ENCODE measurements around the gene GKN2. TPM values are rescaled to one million over a fixed set of nuclear protein-coding genes. Genes with fewer than 3 reads are reported as not detected.

The GKN2 gene
- total RNA-seq, 1 experiment from 2014 or later, result not detected

DNA sequence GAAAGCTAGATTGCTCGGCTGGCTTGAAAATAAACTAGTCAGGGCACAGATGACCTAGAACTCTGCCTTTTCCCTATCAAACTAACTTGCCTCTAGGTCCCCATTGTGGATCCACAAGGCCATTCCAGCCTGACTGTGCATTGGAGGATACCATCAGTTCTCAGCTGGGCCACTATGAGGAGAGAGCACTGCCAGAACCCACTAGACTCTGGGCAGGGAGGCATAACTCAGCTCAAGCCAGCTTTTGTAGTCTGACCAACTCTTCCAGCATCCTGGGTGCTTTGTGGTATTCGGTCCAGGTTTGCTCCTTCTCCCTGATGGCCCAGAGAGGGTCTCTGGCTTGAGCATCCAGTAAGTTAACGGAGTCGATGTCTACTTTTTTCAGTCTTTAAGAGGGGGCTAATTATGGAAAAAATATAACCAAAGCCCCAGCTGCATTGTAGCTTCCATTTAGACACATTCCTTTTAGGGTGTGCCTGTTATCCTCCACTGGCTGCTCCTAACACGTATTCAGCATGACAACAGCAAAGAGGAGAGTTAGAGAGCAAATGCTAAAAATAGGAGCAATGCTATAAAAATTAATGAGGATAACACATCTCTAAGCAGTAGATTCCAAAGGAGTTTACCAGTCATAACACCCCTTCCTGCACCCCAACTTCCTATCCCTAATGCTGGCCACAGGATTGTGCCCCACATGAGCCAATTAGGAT lies 15.2 kb downstream of the GKN2 start:
- Mint-ChIP-seq H3K36me3 (no peaks in the 10 kb centered on the region), H3K9me3 (peaks cover 15% of the 10 kb centered on the region), H3K4me1 (no peaks in the 10 kb centered on the region), H3K27ac (no peak overlapping the region), H3K4me3 (no peak overlapping the region), H3K27me3 (ENCODE audit: low read depth) (peaks cover 9% of the 10 kb centered on the region; the same call in 1 of the 2 replicates)
- no peak for TF ChIP-seq E2F4 (CRISPR knock-in tag; IDR thresholded peaks at IDR 0.05; ENCODE audit: borderline replicate concordance, low read depth)
- TF ChIP-seq GRHL2 (CRISPR knock-in tag; IDR thresholded peaks at IDR 0.05; ENCODE audit: insufficient replicate concordance, severe bottlenecking), result no peak
- TF ChIP-seq RORB (CRISPR knock-in tag; IDR thresholded peaks at IDR 0.05), result no peak
- TF ChIP-seq ZNF671 (CRISPR knock-in tag; IDR thresholded peaks at IDR 0.05), result no peak
- TF ChIP-seq ZNF423 (CRISPR knock-in tag; IDR thresholded peaks at IDR 0.05), result no peak
- no peak for TF ChIP-seq HMGXB4 (CRISPR knock-in tag; IDR thresholded peaks at IDR 0.05)
- TF ChIP-seq, protein P1, sequence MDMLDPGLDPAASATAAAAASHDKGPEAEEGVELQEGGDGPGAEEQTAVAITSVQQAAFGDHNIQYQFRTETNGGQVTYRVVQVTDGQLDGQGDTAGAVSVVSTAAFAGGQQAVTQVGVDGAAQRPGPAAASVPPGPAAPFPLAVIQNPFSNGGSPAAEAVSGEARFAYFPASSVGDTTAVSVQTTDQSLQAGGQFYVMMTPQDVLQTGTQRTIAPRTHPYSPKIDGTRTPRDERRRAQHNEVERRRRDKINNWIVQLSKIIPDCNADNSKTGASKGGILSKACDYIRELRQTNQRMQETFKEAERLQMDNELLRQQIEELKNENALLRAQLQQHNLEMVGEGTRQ (CRISPR knock-in tag; IDR thresholded peaks at IDR 0.05), result no peak
- no peak for TF ChIP-seq NR3C1 (CRISPR knock-in tag; conservative IDR thresholded peaks at IDR 0.05; ENCODE audit: low read depth)
- no peak for TF ChIP-seq CREB1 (CRISPR knock-in tag; IDR thresholded peaks at IDR 0.05)
- no peak for TF ChIP-seq JAZF1 (CRISPR knock-in tag; IDR thresholded peaks at IDR 0.05)
- no peak for TF ChIP-seq JUN (CRISPR knock-in tag; IDR thresholded peaks at IDR 0.05)
- TF ChIP-seq OVOL2 (CRISPR knock-in tag; IDR thresholded peaks at IDR 0.05; ENCODE audit: borderline replicate concordance), result no peak
- TF ChIP-seq PRRX2 (CRISPR knock-in tag; IDR thresholded peaks at IDR 0.05), result no peak
- no peak for TF ChIP-seq FOXK1 (CRISPR knock-in tag; IDR thresholded peaks at IDR 0.05)
- no peak for TF ChIP-seq NR1H2 (CRISPR knock-in tag; IDR thresholded peaks at IDR 0.05)
- ChIA-PET POLR2A (no interaction called here), CTCF (interaction anchor here (0.7 to 2.7 kb wide), 2 partner anchors 12 to 450 kb away, joined by 4 to 6 read pairs; no protein-coding TSS in a partner anchor)
- ATAC-seq (no peak), DNase-seq (ENCODE audit: low spot score) (no peak)

DNA sequence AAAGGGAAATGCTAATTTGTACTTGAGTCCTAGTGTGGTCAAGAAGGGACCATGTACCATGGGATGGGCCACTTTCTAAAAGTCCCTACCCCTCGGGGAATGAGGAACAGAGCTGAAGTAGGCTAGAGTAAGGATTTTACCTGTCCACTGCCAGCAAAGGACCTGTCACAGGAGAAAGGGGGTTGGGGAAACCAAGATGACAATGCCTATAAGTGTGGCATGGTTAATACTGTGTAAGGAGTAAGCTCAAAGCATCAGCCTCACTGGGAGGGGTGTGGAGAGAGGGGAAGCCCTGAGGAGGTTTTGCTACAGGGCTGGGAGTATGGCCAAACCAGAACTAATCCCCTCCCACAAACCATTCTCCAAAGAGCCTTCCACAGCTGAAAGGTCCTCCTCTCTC lies 15.8 kb downstream of the GKN2 start:
- peaks cover 15% of the 10 kb centered on the region for H3K9me3 Mint-ChIP-seq
- no peak for ATAC-seq
- H3K36me3 Mint-ChIP-seq, result no peaks in the 10 kb centered on the region
- DNase-seq (ENCODE audit: low spot score), result no peak
- no peak overlapping the region for H3K4me3 Mint-ChIP-seq
- H3K27ac Mint-ChIP-seq, result no peak overlapping the region
- no peak for TF ChIP-seq ATF2 (CRISPR knock-in tag; IDR thresholded peaks at IDR 0.05; ENCODE audit: borderline replicate concordance, low read depth)
- TF ChIP-seq IRF1 (CRISPR knock-in tag; IDR thresholded peaks at IDR 0.05), result no peak
- TF ChIP-seq NFE2L1 (CRISPR knock-in tag; IDR thresholded peaks at IDR 0.05), result no peak
- CTCF ChIA-PET, result interaction anchor here (0.7 to 2.7 kb wide), 2 partner anchors 12 to 449 kb away, joined by 4 to 6 read pairs; no protein-coding TSS in a partner anchor
- peaks cover 9% of the 10 kb centered on the region; the same call in 1 of the 2 replicates for H3K27me3 Mint-ChIP-seq (ENCODE audit: low read depth)
- no peaks in the 10 kb centered on the region for H3K4me1 Mint-ChIP-seq
- POLR2A ChIA-PET, result no interaction called here

Measured in WTC11 (cell line).